Stomach smooth muscle (tissue), 2 donors: ENCODE data around the gene PYGB.

ENCODE experiments used
- H3K27ac ChIP-seq: one replicate; pipeline ENCODE4 v1.7.0; 2013; ENCODE audit warnings: mild to moderate bottlenecking, low read length, inconsistent platforms
- H3K27me3 ChIP-seq, 2 donors: one replicate each; pipeline ENCODE4 v1.7.0; 2013; ENCODE audit warnings: low read length in 2 of 2; ENCODE audit not compliant: insufficient read depth in 2 of 2, control insufficient read depth in 1 of 2
- H3K36me3 ChIP-seq, 2 donors: one replicate each; pipeline ENCODE4 v1.7.0; 2013; ENCODE audit warnings: low read length in 2 of 2; ENCODE audit not compliant: control insufficient read depth in 2 of 2, insufficient read depth in 2 of 2
- H3K4me1 ChIP-seq: one replicate; pipeline ENCODE4 v1.7.0; 2013; ENCODE audit warnings: low read length; ENCODE audit not compliant: control insufficient read depth, insufficient read depth
- H3K4me3 ChIP-seq, 2 donors: one replicate each; pipeline ENCODE4 v1.7.0; 2013; ENCODE audit warnings: low read length in 2 of 2
- H3K9ac ChIP-seq, 2 donors: one replicate each; pipeline ENCODE4 v1.7.0; 2013; ENCODE audit warnings: low read length in 2 of 2, mild to moderate bottlenecking in 1 of 2
- H3K9me3 ChIP-seq, 2 donors: one replicate each; pipeline ENCODE4 v1.7.0; 2013; ENCODE audit warnings: low read length in 2 of 2; ENCODE audit not compliant: control insufficient read depth in 2 of 2
- donor health status: healthy.
- donor health status: Pancreatic carcinoma.

PYGB gene

GRCh38 chr20:25247956-25248785 lies at the start of gene PYGB:
Gene PYGB (plus strand): TSS chr20:25248085. CDS start chr20:25248179, 94 bp downstream.
- Histone ChIP-seq H3K27ac (peak within 1 kb of the TSS; percentile 67), H3K4me1 (peaks cover 46% of the 10 kb centered on the region), H3K4me3 (peak within 1 kb of the TSS; percentile 85 to 90), H3K9ac (peak within 1 kb of the TSS; percentile 76 to 84), H3K36me3 (peaks cover 0 to 2% of the 10 kb centered on the region in 2 donors), H3K27me3 (no peaks in the 10 kb centered on the region), H3K9me3 (no peaks in the 10 kb centered on the region)

GRCh38 chr20:25198663-25199383 lies 49.1 kb upstream of the PYGB start:
- Histone ChIP-seq H3K4me3 (peak overlapping the region in 1 of 2 donors; percentile 29), H3K9ac (no peak overlapping the region), H3K27ac (no peak overlapping the region), H3K4me1 (peaks cover 31% of the 10 kb centered on the region), H3K36me3 (no peaks in the 10 kb centered on the region), H3K27me3 (no peaks in the 10 kb centered on the region), H3K9me3 (no peaks in the 10 kb centered on the region)

GRCh38 chr20:25199473-25200260 lies 48.2 kb upstream of the PYGB start:
- Histone ChIP-seq H3K4me1 (peaks cover 29% of the 10 kb centered on the region), H3K27me3 (no peaks in the 10 kb centered on the region), H3K4me3 (no peak overlapping the region), H3K9ac (no peak overlapping the region), H3K36me3 (no peaks in the 10 kb centered on the region), H3K27ac (no peak overlapping the region), H3K9me3 (no peaks in the 10 kb centered on the region)

- Histone ChIP-seq H3K4me3 (no peak overlapping the region), H3K9me3 (no peaks in the 10 kb centered on the region), H3K27ac (no peak overlapping the region), H3K9ac (no peak overlapping the region), H3K36me3 (peaks cover 0 to 3% of the 10 kb centered on the region in 2 donors), H3K27me3 (no peaks in the 10 kb centered on the region), H3K4me1 (peaks cover 8% of the 10 kb centered on the region)
Measured at GRCh38 chr20:25203089-25203488, 44.8 kb upstream of the PYGB start.

- Histone ChIP-seq H3K9me3 (no peaks in the 10 kb centered on the region), H3K4me3 (no peak overlapping the region), H3K9ac (no peak overlapping the region), H3K4me1 (peaks cover 4% of the 10 kb centered on the region), H3K27ac (no peak overlapping the region), H3K27me3 (no peaks in the 10 kb centered on the region), H3K36me3 (peaks cover 0 to 3% of the 10 kb centered on the region in 2 donors)
Measured at GRCh38 chr20:25203871-25204320, 44.0 kb upstream of the PYGB start.

- H3K27me3 ChIP-seq, result no peaks in the 10 kb centered on the region
- H3K36me3 ChIP-seq, result peaks cover under 1 to 4% of the 10 kb centered on the region in 2 donors
- no peak overlapping the region for H3K9ac ChIP-seq
- H3K9me3 ChIP-seq, result no peaks in the 10 kb centered on the region
- H3K4me3 ChIP-seq, result no peak overlapping the region
- peaks cover 2% of the 10 kb centered on the region for H3K4me1 ChIP-seq
- no peak overlapping the region for H3K27ac ChIP-seq
Measured at GRCh38 chr20:25204550-25205276, 43.2 kb upstream of the PYGB start.

GRCh38 chr20:25205277-25206062 lies 42.4 kb upstream of the PYGB start:
- H3K9ac ChIP-seq, result no peak overlapping the region
- no peak overlapping the region for H3K27ac ChIP-seq

GRCh38 chr20:25206063-25206403 lies 41.9 kb upstream of the PYGB start:
- no peak overlapping the region for H3K4me3 ChIP-seq
- H3K36me3 ChIP-seq, result peaks cover 9 to 10% of the 10 kb centered on the region in 2 donors
- peaks cover 2% of the 10 kb centered on the region for H3K4me1 ChIP-seq
- no peak overlapping the region for H3K9ac ChIP-seq
- no peaks in the 10 kb centered on the region for H3K27me3 ChIP-seq
- H3K9me3 ChIP-seq, result no peaks in the 10 kb centered on the region
- no peak overlapping the region for H3K27ac ChIP-seq

More at GRCh38 chr20:25205277-25206062, 42.4 kb upstream of the PYGB start:
- peaks cover 6 to 7% of the 10 kb centered on the region in 2 donors for H3K36me3 ChIP-seq
- peaks cover 2% of the 10 kb centered on the region for H3K4me1 ChIP-seq
- H3K9me3 ChIP-seq, result no peaks in the 10 kb centered on the region
- H3K4me3 ChIP-seq, result no peak overlapping the region
- no peaks in the 10 kb centered on the region for H3K27me3 ChIP-seq

- no peak overlapping the region for H3K4me3 ChIP-seq
- H3K27ac ChIP-seq, result no peak overlapping the region
- H3K27me3 ChIP-seq, result no peaks in the 10 kb centered on the region
- no peak overlapping the region for H3K9ac ChIP-seq
- peaks cover 14 to 15% of the 10 kb centered on the region in 2 donors for H3K36me3 ChIP-seq
- H3K4me1 ChIP-seq, result peaks cover 2% of the 10 kb centered on the region
- no peaks in the 10 kb centered on the region for H3K9me3 ChIP-seq
Measured at GRCh38 chr20:25206548-25206947, 41.3 kb upstream of the PYGB start.
